CD4-positive, alpha-beta memory T cell (primary cell): ENCODE data around the gene SCFD1. TPM values are rescaled to one million over a fixed set of nuclear protein-coding genes. Genes with fewer than 3 reads are reported as not detected.
"Not testable (repeated sequence)": the region's sequence is repeated elsewhere in the genome, so short reads cannot be mapped to it uniquely, and the experiment has no call there.

Experiments used
- CTCF ChIA-PET: fragments of 350-600 bp; sonication (Branson Sonifier 250); formaldehyde crosslinking; loops from one replicate; lab custom pipeline; 2021; ENCODE audit warnings: inconsistent platforms; ENCODE audit not compliant: partially characterized antibody; lab: Charles Lee
- POLR2A ChIA-PET: fragments of 350-600 bp; sonication (Branson Sonifier 250); formaldehyde crosslinking; loops from one replicate; lab custom pipeline; 2021; ENCODE audit not compliant: partially characterized antibody; lab: Charles Lee
- DNase-seq, 5 donors: peaks; one replicate each; pipeline versions ENCODE4 v3.0.0 to v3.0.0-alpha.2; 2020 to 2022; ENCODE audit warnings: mixed read lengths in 1 of 5
- H3K27ac ChIP-seq: one replicate; pipeline ENCODE4 v1.7.0; 2013; ENCODE audit warnings: low read depth, low read length
- H3K27me3 ChIP-seq: 2 replicates; pipeline ENCODE4 v1.7.0; 2013; ENCODE audit warnings: mild to moderate bottlenecking, low read length, moderate library complexity; ENCODE audit not compliant: insufficient read depth
- H3K36me3 ChIP-seq: 2 replicates; pipeline ENCODE4 v1.7.0; 2013; ENCODE audit warnings: mild to moderate bottlenecking, low read length, moderate library complexity; ENCODE audit not compliant: insufficient read depth
- H3K4me1 ChIP-seq: 2 replicates; pipeline ENCODE4 v1.7.0; 2013; ENCODE audit warnings: mild to moderate bottlenecking, low read length, moderate library complexity; ENCODE audit not compliant: insufficient read depth
- H3K4me3 ChIP-seq, 2 donors: one replicate each; pipeline ENCODE4 v1.7.0; 2013; ENCODE audit warnings: low read length in 2 of 2, mild to moderate bottlenecking in 1 of 2
- H3K9me3 ChIP-seq, 2 donors: one replicate each; pipeline ENCODE4 v1.7.0; 2013; ENCODE audit warnings: low read length in 2 of 2, control low read depth in 1 of 2; ENCODE audit not compliant: control insufficient read depth in 1 of 2
- H3K27ac Mint-ChIP-seq, 7 donors: one replicate each; pipeline ENCODE4 v1.8.0; 2020 to 2021; ENCODE audit warnings: mixed read lengths in 7 of 7, mild to moderate bottlenecking in 6 of 7, inconsistent platforms in 3 of 7, moderate library complexity in 3 of 7
- H3K27me3 Mint-ChIP-seq, 2 donors: one replicate each; pipeline ENCODE4 v1.8.0; 2020 to 2021; ENCODE audit warnings: mixed read lengths in 2 of 2
- H3K36me3 Mint-ChIP-seq, 2 donors: one replicate each; pipeline ENCODE4 v1.8.0; 2020 to 2021; ENCODE audit warnings: mixed read lengths in 2 of 2, inconsistent platforms in 1 of 2, mild to moderate bottlenecking in 1 of 2
- H3K4me1 Mint-ChIP-seq, 4 donors: one replicate each; pipeline ENCODE4 v1.8.0; 2020 to 2021; ENCODE audit warnings: mixed read lengths in 4 of 4, mild to moderate bottlenecking in 1 of 4
- H3K4me3 Mint-ChIP-seq, 8 donors: one replicate each; pipeline ENCODE4 v1.8.0; 2020 to 2021; ENCODE audit warnings: mixed read lengths in 8 of 8, mild to moderate bottlenecking in 7 of 8, moderate library complexity in 6 of 8, inconsistent platforms in 3 of 8
- H3K9me3 Mint-ChIP-seq, 8 donors: one replicate each; pipeline ENCODE4 v1.8.0; 2020 to 2021; ENCODE audit warnings: mixed read lengths in 8 of 8, mild to moderate bottlenecking in 5 of 8, inconsistent platforms in 3 of 8, moderate library complexity in 1 of 8
- intact Hi-C: fragments of 100-400 bp; cut with micrococcal nuclease; formaldehyde crosslinking; loops from one replicate; pipeline ENCODE4 v1.15.1; 2023
- polyA plus RNA-seq, 2 donors: library from polyadenylated mRNA; unstranded; fragments of 300-500 nt; fragmentation: Illumina TruSeq; gene quantifications; one replicate each; pipeline ENCODE4 v1.2.3, GENCODE V29; 2021
- total RNA-seq, 2 experiments: library from RNA; stranded (reverse); gene quantifications; one replicate each; pipeline ENCODE4 v1.2.3, GENCODE V29; 2021

SCFD1 gene
- 10 to 100 TPM; 58.1 to 72.6 TPM for total RNA-seq
- 10 to 100 TPM; 73.8 to 78.9 TPM for polyA plus RNA-seq

DNA sequence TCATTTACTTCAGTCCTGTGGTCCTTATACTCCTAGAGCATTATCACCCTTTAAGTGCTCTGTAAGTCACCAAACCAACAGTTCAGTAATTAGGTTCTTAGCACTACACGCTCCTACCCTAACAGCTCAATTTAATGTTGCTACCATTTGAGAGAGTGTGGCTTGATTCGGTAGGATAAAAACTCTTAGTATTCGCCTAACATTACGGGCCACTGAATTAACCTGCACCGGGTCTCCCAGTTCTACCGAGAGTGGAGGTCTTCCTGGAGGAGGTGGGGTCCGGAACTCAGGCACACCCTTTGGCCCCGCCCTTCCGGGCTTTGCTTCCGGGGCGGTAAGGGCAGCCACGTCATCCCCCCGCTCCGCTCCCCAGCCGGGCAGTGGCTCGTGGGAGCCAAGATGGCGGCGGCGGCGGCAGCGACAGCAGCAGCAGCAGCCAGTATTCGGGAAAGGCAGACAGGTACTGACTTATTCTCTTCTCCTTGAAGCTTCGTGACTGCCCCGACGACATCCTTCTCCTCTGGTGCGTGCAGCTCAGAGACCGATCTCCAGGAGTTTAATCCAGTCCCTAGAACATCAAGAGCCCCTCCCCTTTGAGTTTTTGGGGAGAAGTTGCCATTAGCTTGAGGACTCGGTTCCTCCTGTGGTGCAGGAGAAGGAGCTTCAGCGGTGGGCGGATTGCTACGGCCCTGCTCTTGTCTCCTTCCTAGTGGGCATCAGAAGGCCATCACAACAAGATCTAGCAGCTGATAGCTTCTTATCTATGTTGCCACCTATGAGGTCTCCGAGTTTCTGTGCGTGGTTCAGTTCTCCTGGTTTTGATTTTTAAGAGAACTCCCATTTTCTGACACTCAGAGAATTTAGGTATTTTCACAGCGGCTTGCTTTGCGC, at the start of gene SCFD1:
Gene SCFD1 (plus strand): TSS at position 380 of the 891 bp plus-strand sequence. CDS start 20 bp downstream, at position 400.
- Mint-ChIP-seq H3K27ac (peak within 1 kb of the TSS; percentile 96 to 99 (median 97)), H3K36me3 (peaks cover 0 to 19% of the 10 kb centered on the region in 2 donors), H3K4me3 (peak within 1 kb of the TSS; percentile 93 to 99 (median 96)), H3K4me1 (peaks cover 26 to 53% (median 40%) of the 10 kb centered on the region in 4 donors), H3K9me3 (no peaks in the 10 kb centered on the region), H3K27me3 (no peaks in the 10 kb centered on the region)
- peaks cover 2% of the 10 kb centered on the region for H3K36me3 ChIP-seq
- H3K27ac ChIP-seq, result peak within 1 kb of the TSS; percentile 81
- CTCF ChIA-PET, result interaction anchor here (0.7 to 1.4 kb wide), 8 partner anchors 10 to 830 kb away, joined by 3 to 7 read pairs (median 3); partner anchors contain the start of gene G2E3
- peak within 1 kb of the TSS; percentile 74 to 97 for H3K4me3 ChIP-seq
- no peaks in the 10 kb centered on the region for H3K9me3 ChIP-seq
- H3K27me3 ChIP-seq, result no peaks in the 10 kb centered on the region
- peaks cover 52% of the 10 kb centered on the region for H3K4me1 ChIP-seq
- intact Hi-C loops, result loop anchor here (1.0 to 10.0 kb wide), 5 partner anchors 63 to 1453 kb away; partner anchors contain the start of genes ARHGAP5, G2E3, HECTD1 and NUBPL
- POLR2A ChIA-PET, result interaction anchor here (0.6 to 3.3 kb wide), 17 partner anchors 8 to 1581 kb away, joined by 3 to 24 read pairs (median 5); partner anchors contain the start of genes AP4S1, G2E3, HEATR5A and HECTD1
- peak; percentile 88 to 93 (median 90) for DNase-seq

DNA sequence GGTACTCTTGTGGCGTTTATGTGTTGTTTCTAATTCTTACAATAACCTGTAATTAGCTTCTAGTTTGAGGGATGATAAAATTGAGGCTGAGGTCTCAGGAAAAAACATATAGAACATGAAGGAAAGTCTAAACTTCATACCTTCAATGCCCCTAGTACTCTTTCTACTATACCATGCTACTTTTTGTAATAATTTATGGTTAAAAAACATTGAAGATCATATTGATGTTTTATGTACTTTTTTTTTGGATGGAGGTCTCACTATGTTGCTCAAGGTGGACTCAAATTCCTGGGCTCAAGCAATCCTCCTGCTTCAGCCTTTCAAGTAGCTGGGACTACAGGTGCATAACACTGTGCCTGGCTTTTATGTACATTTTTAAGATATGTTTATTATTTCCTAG, 49.3 kb upstream of the SCFD1 start:
- Mint-ChIP-seq H3K27ac (no peak overlapping the region), H3K9me3 (peaks cover 0 to 3% (median 0%) of the 10 kb centered on the region in 8 donors), H3K4me1 (peaks cover 68 to 92% (median 78%) of the 10 kb centered on the region in 4 donors), H3K27me3 (no peaks in the 10 kb centered on the region), H3K4me3 (no peak overlapping the region), H3K36me3 (peaks cover 0 to 11% of the 10 kb centered on the region in 2 donors)
- H3K9me3 ChIP-seq, result no peaks in the 10 kb centered on the region
- ChIA-PET CTCF (no interaction called here), POLR2A (interaction anchor here (0.9 kb wide), 1 partner anchor 14 kb away, joined by 3 read pairs; the partner anchor contains the start of gene G2E3)
- H3K27me3 ChIP-seq, result no peaks in the 10 kb centered on the region
- peaks cover 59% of the 10 kb centered on the region for H3K4me1 ChIP-seq
- no peak for DNase-seq
- intact Hi-C loops, result no loop called here
- no peaks in the 10 kb centered on the region for H3K36me3 ChIP-seq
- H3K27ac ChIP-seq, result no peak overlapping the region
- no peak overlapping the region for H3K4me3 ChIP-seq

DNA sequence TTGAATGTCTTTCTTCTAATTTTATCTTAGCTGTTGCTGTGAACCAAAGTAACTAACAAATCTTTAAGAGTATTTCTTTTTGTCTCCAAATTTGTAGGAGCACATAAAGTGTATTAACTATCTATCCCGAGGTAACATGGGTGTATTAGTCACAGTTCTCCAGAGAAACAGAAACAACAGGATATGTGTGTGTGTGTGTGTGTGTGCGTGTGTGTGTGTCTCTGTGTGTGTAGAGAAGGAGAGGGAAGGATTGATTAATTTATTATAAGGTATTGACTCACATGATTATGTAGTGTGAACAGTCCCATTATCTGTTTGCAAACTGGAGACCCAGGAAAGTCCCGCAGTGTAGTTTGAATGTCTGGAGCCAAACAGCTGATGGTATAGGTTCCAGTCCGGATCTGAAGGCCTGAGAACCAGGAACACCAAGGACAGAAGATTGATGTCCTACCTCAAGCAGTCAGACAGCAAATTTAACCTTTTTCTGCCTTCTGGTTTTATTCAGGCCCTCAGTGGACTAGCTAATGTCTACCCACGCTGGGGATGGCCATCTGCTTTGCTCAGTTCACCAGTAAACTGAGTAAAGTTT, 48.8 kb upstream of the SCFD1 start:
- POLR2A ChIA-PET, result no interaction called here
- H3K4me1 Mint-ChIP-seq, result peaks cover 66 to 92% (median 77%) of the 10 kb centered on the region in 4 donors

DNA sequence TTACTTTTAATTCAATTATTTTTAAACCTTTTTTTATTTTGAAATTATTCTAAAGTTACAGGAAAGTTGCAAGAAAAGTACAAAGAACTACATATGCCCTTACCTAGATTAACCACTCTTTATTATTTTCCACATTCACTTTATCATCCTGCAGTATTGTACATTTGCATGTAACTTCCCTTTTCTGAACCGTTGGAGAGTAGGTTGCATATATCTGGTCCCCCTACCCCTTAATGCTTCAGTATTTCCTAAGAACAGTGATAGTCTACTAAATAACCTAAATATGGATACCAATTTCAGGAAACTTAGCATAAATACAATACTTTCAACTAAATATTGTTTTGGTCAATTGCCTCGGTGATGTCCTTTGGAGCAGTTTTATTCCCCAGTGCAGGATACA, 48.2 kb upstream of the SCFD1 start:
- Mint-ChIP-seq H3K27ac (no peak overlapping the region), H3K27me3 (no peaks in the 10 kb centered on the region), H3K4me3 (no peak overlapping the region), H3K36me3 (peaks cover 2 to 11% of the 10 kb centered on the region in 2 donors), H3K4me1 (peaks cover 69 to 93% (median 78%) of the 10 kb centered on the region in 4 donors), H3K9me3 (peaks cover 0 to 3% (median 0%) of the 10 kb centered on the region in 8 donors)
- Histone ChIP-seq H3K27ac (no peak overlapping the region), H3K4me3 (no peak overlapping the region), H3K9me3 (no peaks in the 10 kb centered on the region), H3K36me3 (no peaks in the 10 kb centered on the region), H3K4me1 (peaks cover 49% of the 10 kb centered on the region), H3K27me3 (no peaks in the 10 kb centered on the region)
- POLR2A ChIA-PET, result no interaction called here
- DNase-seq, result no peak
- CTCF ChIA-PET, result no interaction called here
- intact Hi-C loops, result no loop called here

More for the DNA sequence above, 48.8 kb upstream of the SCFD1 start:
- intact Hi-C loops, result no loop called here
- Mint-ChIP-seq H3K27me3 (no peaks in the 10 kb centered on the region), H3K9me3 (peaks cover 0 to 3% (median 0%) of the 10 kb centered on the region in 8 donors), H3K4me3 (peak overlapping the region in 2 of 8 donors; percentile 4 to 5), H3K36me3 (peaks cover 0 to 11% of the 10 kb centered on the region in 2 donors), H3K27ac (no peak overlapping the region)
- Histone ChIP-seq H3K4me3 (no peak overlapping the region), H3K4me1 (peaks cover 54% of the 10 kb centered on the region), H3K9me3 (no peaks in the 10 kb centered on the region), H3K27me3 (no peaks in the 10 kb centered on the region), H3K36me3 (no peaks in the 10 kb centered on the region), H3K27ac (no peak overlapping the region)
- CTCF ChIA-PET, result no interaction called here
- DNase-seq, result no peak

GRCh38 chr14:30574777-30575176, 47.3 kb upstream of the SCFD1 start:
- CTCF ChIA-PET, H3K9me3 Mint-ChIP-seq, H3K9me3 ChIP-seq, H3K36me3 ChIP-seq, H3K27me3 ChIP-seq, H3K4me3 ChIP-seq, DNase-seq, H3K27me3 Mint-ChIP-seq, POLR2A ChIA-PET, H3K27ac ChIP-seq, H3K27ac Mint-ChIP-seq, intact Hi-C loops: not testable (repeated sequence)
- Mint-ChIP-seq H3K36me3 (peaks cover 3 to 11% of the 10 kb centered on the region in 2 donors), H3K4me3 (peak overlapping the region in 1 of 8 donors; percentile 42), H3K4me1 (peaks cover 63 to 88% (median 71%) of the 10 kb centered on the region in 4 donors)
- H3K4me1 ChIP-seq, result peaks cover 41% of the 10 kb centered on the region

- peaks cover 26% of the 10 kb centered on the region for H3K4me1 ChIP-seq
- peaks cover 49 to 72% (median 57%) of the 10 kb centered on the region in 4 donors for H3K4me1 Mint-ChIP-seq
- CTCF ChIA-PET, H3K4me3 ChIP-seq, H3K27me3 ChIP-seq, intact Hi-C loops, H3K9me3 ChIP-seq, H3K27ac ChIP-seq, H3K36me3 ChIP-seq, POLR2A ChIA-PET, H3K9me3 Mint-ChIP-seq, H3K27me3 Mint-ChIP-seq, DNase-seq: not testable (repeated sequence)
- H3K27ac Mint-ChIP-seq, result peak overlapping the region in 1 of 7 donors; percentile 39
- peak overlapping the region in 1 of 8 donors; percentile 9 for H3K4me3 Mint-ChIP-seq
- peaks cover 3 to 11% of the 10 kb centered on the region in 2 donors for H3K36me3 Mint-ChIP-seq
These were observed 45.8 kb upstream of the SCFD1 start for GRCh38 chr14:30576333-30576732.
